ENCODE measurements around the gene ME2.

GRCh38 chr18:50986360-50987087 is 107.6 kb downstream of the ME2 start:
- no peak for TF ChIP-seq CTBP1 (IDR thresholded peaks at IDR 0.05; ENCODE audit: borderline replicate concordance)
- TF ChIP-seq SP1 (IDR thresholded peaks at IDR 0.05), result no peak
- TF ChIP-seq BHLHE40 (IDR thresholded peaks at IDR 0.05; ENCODE audit: borderline replicate concordance), result no peak
- no peak for TF ChIP-seq TARDBP (IDR thresholded peaks at IDR 0.05)
- TF ChIP-seq SUZ12 (IDR thresholded peaks at IDR 0.05), result no peak
- TF ChIP-seq FOXK2 (IDR thresholded peaks at IDR 0.05), result no peak
- no peak for TF ChIP-seq FOXA1 (IDR thresholded peaks at IDR 0.05)
- no peak for TF ChIP-seq ARNT (IDR thresholded peaks at IDR 0.05)
- no peak for TF ChIP-seq L3MBTL2 (conservative IDR thresholded peaks at IDR 0.05)

Measured in HEK293T (cell line).